Right lobe of liver (tissue), 6 donors: ENCODE measurements around the gene PPFIBP2. TPM values are rescaled to one million over a fixed set of nuclear protein-coding genes. Genes with fewer than 3 reads are reported as not detected.

ENCODE experiments used
- ATAC-seq, 4 donors: fragments of 200-7000 bp; cut with Tn5 transposase; one replicate each; pipeline ENCODE4 v1.9.1; 2020; ENCODE audit warnings: mild to moderate bottlenecking in 4 of 4, moderate library complexity in 4 of 4
- DNase-seq, 3 donors: peaks; one replicate each; pipeline ENCODE4 v3.0.0-alpha.2; 2020
- H3K27ac ChIP-seq, 3 donors: fragments of 200-600 bp; one replicate each; pipeline ENCODE4 v1.8.0; 2022
- H3K27me3 ChIP-seq, 2 donors: fragments of 200-600 bp; one replicate each; pipeline ENCODE4 v1.8.0; 2022
- H3K36me3 ChIP-seq, 4 donors: fragments of 200-600 bp; sonication (generic) in 1 of 4; one replicate each; pipeline versions ENCODE4 v1.5.1 to v1.8.0; 2017 to 2022; ENCODE audit warnings: control low read depth in 1 of 4
- H3K4me1 ChIP-seq, 4 donors: fragments of 200-600 bp; sonication (generic) in 1 of 4; one replicate each; pipeline versions ENCODE4 v1.5.1 to v1.8.0; 2017 to 2022; ENCODE audit warnings: control low read depth in 1 of 4
- H3K4me3 ChIP-seq, 3 donors: fragments of 200-600 bp; one replicate each; pipeline ENCODE4 v1.8.0; 2022
- H3K9me3 ChIP-seq, 4 donors: fragments of 200-600 bp; sonication (generic) in 1 of 4; one replicate each; pipeline versions ENCODE4 v1.5.1 to v1.8.0; 2017 to 2022; ENCODE audit warnings: control low read depth in 1 of 4
- CTCF ChIP-seq, 4 donors: fragments of 200-600 bp in 3 of 4; fragments of 450-650 bp in 1 of 4; IDR thresholded peaks; one replicate each; pipeline versions ENCODE4 v1.5.1 to v1.8.0; 2016 to 2022; ENCODE audit warnings: antibody characterized with exemption in 4 of 4, mild to moderate bottlenecking in 2 of 4
- POLR2A ChIP-seq: fragments of 450-650 bp; IDR thresholded peaks from one replicate; pipeline ENCODE4 v1.6.1; 2017; ENCODE audit warnings: antibody characterized with exemption, mild to moderate bottlenecking
- WGBS: methylation state at CpG from one replicate; pipeline ENCODE4 v1.1.6; 2018; ENCODE audit warnings: low coverage, low lambda C conversion rate; ENCODE audit not compliant: insufficient coverage; ENCODE audit errors: missing lambda C conversion rate; 5-methylcytosine and 5-hydroxymethylcytosine counted together
- intact Hi-C, 2 donors: fragments of 100-400 bp; cut with DNase I; formaldehyde crosslinking; loops; one replicate each; pipeline versions ENCODE4 v1.11.2 to v1.14.1; 2022
- total RNA-seq, 6 experiments: library from RNA; depleted of rRNA in 2 of 6; stranded (reverse); fragments of >200 nt in 2 of 6; fragmentation: NEBNext Ultra II Directional in 3 of 6; extraction: Animal tissue kit (Norgen Biotek cat#: 25700) in 3 of 6; gene quantifications; one replicate each; pipeline versions ENCODE4 v1.1.0 to v1.2.4, GENCODE V29; 2016 to 2023
- donor health status: DM: no; HTN: yes; CAD: no.
- donor health status: DM: no; HTN: no; CAD: no.
- donor health status: DM: no; HTN: no; CAD: no.
- donor health status: DM: no; HTN: yes; CAD: no.
- donor health status: DM: no; HTN: yes; CAD: no.

PPFIBP2 gene
- total RNA-seq, 6 experiments from 2014 or later: 25.5 to 69.3 (median 46.6) TPM

- intact Hi-C loops: no loop called here
- Histone ChIP-seq H3K4me1 (peaks cover 0 to 29% (median 11%) of the 10 kb centered on the region in 4 donors), H3K9me3 (no peaks in the 10 kb centered on the region), H3K4me3 (no peak overlapping the region), H3K27me3 (no peaks in the 10 kb centered on the region), H3K27ac (no peak overlapping the region), H3K36me3 (peaks cover 0 to 7% (median 0%) of the 10 kb centered on the region in 4 donors)
- TF ChIP-seq POLR2A (no peak), CTCF (IDR thresholded peaks at IDR 0.05) (no peak)
- ATAC-seq (peak in 2 of 4 donors; percentile 11 to 19), DNase-seq (no peak)
- 66% methylated on average over 2 of the region's 2 CpGs for WGBS
Observed at GRCh38 chr11:7599209-7599608, 85.4 kb downstream of the PPFIBP2 start.

- Histone ChIP-seq H3K27ac (peak overlapping the region in 2 of 3 donors; percentile 16 to 62), H3K4me1 (peaks cover 0 to 29% (median 11%) of the 10 kb centered on the region in 4 donors), H3K36me3 (peaks cover 0 to 7% (median 0%) of the 10 kb centered on the region in 4 donors), H3K4me3 (no peak overlapping the region), H3K27me3 (no peaks in the 10 kb centered on the region), H3K9me3 (no peaks in the 10 kb centered on the region)
- intact Hi-C loops: no loop called here
- WGBS: 31% methylated on average over 4 of the region's 6 CpGs
- TF ChIP-seq POLR2A: no peak
- TF ChIP-seq CTCF (IDR thresholded peaks at IDR 0.05): no peak
- peak; percentile 64 to 84 (median 64) for DNase-seq
- ATAC-seq: peak; percentile 87 to 97 (median 93)
Observed at GRCh38 chr11:7600205-7600775, 86.5 kb downstream of the PPFIBP2 start.

GRCh38 chr11:7603031-7603781 is 89.4 kb downstream of the PPFIBP2 start:
- no peak overlapping the region for H3K4me3 ChIP-seq
- H3K36me3 ChIP-seq: no peaks in the 10 kb centered on the region
- intact Hi-C loops: no loop called here
- H3K4me1 ChIP-seq: peaks cover 0 to 28% (median 11%) of the 10 kb centered on the region in 4 donors
- TF ChIP-seq POLR2A: no peak
- TF ChIP-seq CTCF (IDR thresholded peaks at IDR 0.05): no peak
- no peaks in the 10 kb centered on the region for H3K27me3 ChIP-seq
- DNase-seq (no peak), ATAC-seq (no peak)
- H3K27ac ChIP-seq: no peak overlapping the region
- 70% methylated on average over 3 of the region's 4 CpGs for WGBS
- H3K9me3 ChIP-seq: no peaks in the 10 kb centered on the region

GRCh38 chr11:7604331-7604955 is 90.6 kb downstream of the PPFIBP2 start:
- WGBS: 94% methylated on average over 3 of the region's 3 CpGs
- ATAC-seq (no peak), DNase-seq (no peak)
- H3K27me3 ChIP-seq: no peaks in the 10 kb centered on the region
- H3K27ac ChIP-seq: no peak overlapping the region
- intact Hi-C loops: no loop called here
- H3K4me1 ChIP-seq: peaks cover 0 to 16% (median 8%) of the 10 kb centered on the region in 4 donors
- no peaks in the 10 kb centered on the region for H3K9me3 ChIP-seq
- TF ChIP-seq CTCF (IDR thresholded peaks at IDR 0.05) (no peak), POLR2A (no peak)
- H3K4me3 ChIP-seq: no peak overlapping the region
- no peaks in the 10 kb centered on the region for H3K36me3 ChIP-seq
